Karpas-422 (cell line): ENCODE measurements around the gene POU5F1. TPM values are rescaled to one million over a fixed set of nuclear protein-coding genes. Genes with fewer than 3 reads are reported as not detected.

Experiments used
- DNase-seq: peaks from one replicate; pipeline ENCODE4 v3.0.0-alpha.2; 2015
- H2AFZ ChIP-seq: fragments of 200-600 bp; sonication (generic); 2 replicates; pipeline ENCODE4 v1.6.1; 2014; ENCODE audit warnings: antibody characterized with exemption, low read length, mixed read lengths
- H3K27ac ChIP-seq: fragments of 200-600 bp; sonication (generic); 2 replicates; pipeline ENCODE4 v1.5.1; 2014; ENCODE audit warnings: mild to moderate bottlenecking, low read length, moderate library complexity
- H3K27me3 ChIP-seq: fragments of 200-600 bp; sonication (generic); 2 replicates; pipeline ENCODE4 v1.6.1; 2014; ENCODE audit warnings: low read length, mixed read lengths
- H3K36me3 ChIP-seq: fragments of 200-600 bp; sonication (generic); 2 replicates; pipeline ENCODE4 v1.6.1; 2014; ENCODE audit warnings: low read length, mixed read lengths; ENCODE audit not compliant: insufficient read depth
- H3K4me1 ChIP-seq: fragments of 200-600 bp; sonication (generic); 2 replicates; pipeline ENCODE4 v1.6.1; 2014; ENCODE audit warnings: mild to moderate bottlenecking, low read length, mixed read lengths
- H3K4me2 ChIP-seq: fragments of 200-600 bp; sonication (generic); 2 replicates; pipeline ENCODE4 v1.6.1; 2014; ENCODE audit warnings: low read length, low read depth, mild to moderate bottlenecking; ENCODE audit not compliant: poor library complexity, severe bottlenecking
- H3K4me3 ChIP-seq: fragments of 200-600 bp; sonication (generic); 2 replicates; pipeline ENCODE4 v1.5.1; 2014; ENCODE audit warnings: mild to moderate bottlenecking, antibody characterized with exemption, low read length, mixed read lengths
- H3K79me2 ChIP-seq: fragments of 200-600 bp; sonication (generic); 2 replicates; pipeline ENCODE4 v1.6.1; 2014; ENCODE audit warnings: mild to moderate bottlenecking, low read length, mixed read lengths
- H3K9ac ChIP-seq: fragments of 200-600 bp; sonication (generic); 2 replicates; pipeline ENCODE4 v1.6.0; 2014; ENCODE audit warnings: low read length
- H3K9me2 ChIP-seq: fragments of 200-600 bp; sonication (generic), shearing (Covaris generic); replicated peaks from 2 replicates; pipeline ENCODE4 v1.6.0; 2014; ENCODE audit warnings: mild to moderate bottlenecking, low read length, moderate library complexity; ENCODE audit not compliant: insufficient read depth
- H3K9me3 ChIP-seq: fragments of 300-700, 200-600 bp; sonication (generic); 2 replicates; pipeline ENCODE4 v1.6.1; 2014; ENCODE audit warnings: low read length, mixed read lengths
- H4K20me1 ChIP-seq: fragments of 200-600 bp; sonication (generic); 2 replicates; pipeline ENCODE4 v1.6.1; 2014; ENCODE audit warnings: mild to moderate bottlenecking, antibody characterized with exemption, low read length, low read depth; ENCODE audit not compliant: insufficient read depth
- total RNA-seq: library from RNA; depleted of rRNA; stranded (reverse); fragments of >200 nt; shearing (Covaris generic); gene quantifications from 2 replicates; pipeline ENCODE4 v1.2.3, GENCODE V29; 2014; ENCODE audit warnings: low replicate concordance

The POU5F1 gene
- total RNA-seq, 1 experiment from 2014 or later: not detected

DNA sequence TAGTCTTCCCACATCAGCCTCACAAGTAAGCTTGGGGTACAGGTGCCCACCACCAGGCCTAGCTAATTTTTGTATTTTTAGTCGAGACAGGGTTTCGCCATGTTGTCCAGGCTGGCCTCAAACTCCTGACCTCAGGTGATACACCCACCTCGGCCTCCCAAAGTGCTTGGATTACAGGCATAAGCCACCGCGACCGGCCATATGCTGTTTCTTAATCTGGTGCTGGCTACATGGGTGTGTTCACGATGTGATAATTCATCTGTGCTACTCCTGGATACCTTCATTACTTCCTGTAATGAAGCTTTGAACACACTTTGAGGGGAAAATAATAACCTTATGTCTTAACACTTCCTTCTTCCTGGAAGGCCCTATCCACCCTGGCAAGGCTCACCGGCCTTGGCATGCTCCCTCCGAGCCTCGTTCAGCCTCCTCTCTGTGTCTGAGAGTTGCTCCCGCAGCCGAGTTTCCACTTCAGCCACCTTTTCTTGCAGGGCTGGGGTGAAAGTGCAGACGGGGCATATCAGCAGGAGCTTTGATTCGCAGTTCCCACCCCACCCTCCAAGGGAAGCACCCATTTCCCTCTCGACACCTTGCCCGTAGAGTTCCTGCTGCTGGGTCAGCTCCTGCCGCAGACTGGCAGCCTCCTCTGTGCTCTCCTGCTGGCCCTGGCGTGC is 26.0 kb downstream of the POU5F1 start:
- Histone ChIP-seq H3K36me3 (no peaks in the 10 kb centered on the region), H3K4me1 (no peaks in the 10 kb centered on the region), H3K79me2 (no peaks in the 10 kb centered on the region), H3K4me3 (no peak overlapping the region), H3K9ac (no peak overlapping the region), H3K27me3 (no peaks in the 10 kb centered on the region), H4K20me1 (no peaks in the 10 kb centered on the region), H2AFZ (no peak overlapping the region), H3K9me3 (no peaks in the 10 kb centered on the region), H3K9me2 (no peaks in the 10 kb centered on the region), H3K4me2 (no peak overlapping the region), H3K27ac (no peak overlapping the region)
- DNase-seq: no peak

- Histone ChIP-seq H3K9me3 (no peaks in the 10 kb centered on the region), H3K36me3 (no peaks in the 10 kb centered on the region), H3K27ac (no peak overlapping the region), H3K79me2 (no peaks in the 10 kb centered on the region), H3K27me3 (no peaks in the 10 kb centered on the region), H2AFZ (no peak overlapping the region), H4K20me1 (no peaks in the 10 kb centered on the region), H3K4me3 (no peak overlapping the region), H3K4me1 (no peaks in the 10 kb centered on the region), H3K9me2 (no peaks in the 10 kb centered on the region), H3K4me2 (no peak overlapping the region), H3K9ac (no peak overlapping the region)
- DNase-seq: no peak
These were observed 27.3 kb downstream of the POU5F1 start for GRCh38 chr6:31143148-31143547.

GRCh38 chr6:31142361-31142761 is 28.1 kb downstream of the POU5F1 start:
- Histone ChIP-seq H3K9me3 (no peaks in the 10 kb centered on the region), H4K20me1 (no peaks in the 10 kb centered on the region), H3K9me2 (no peaks in the 10 kb centered on the region), H3K4me2 (no peak overlapping the region), H2AFZ (no peak overlapping the region), H3K4me1 (peaks cover 4% of the 10 kb centered on the region), H3K27ac (no peak overlapping the region), H3K79me2 (no peaks in the 10 kb centered on the region), H3K27me3 (no peaks in the 10 kb centered on the region), H3K36me3 (no peaks in the 10 kb centered on the region), H3K9ac (no peak overlapping the region), H3K4me3 (no peak overlapping the region)
- DNase-seq: no peak

GRCh38 chr6:31140643-31141042 is 29.8 kb downstream of the POU5F1 start:
- Histone ChIP-seq H3K4me1 (peaks cover 4% of the 10 kb centered on the region), H3K9me3 (no peaks in the 10 kb centered on the region), H2AFZ (no peak overlapping the region), H4K20me1 (no peaks in the 10 kb centered on the region), H3K36me3 (no peaks in the 10 kb centered on the region), H3K9ac (no peak overlapping the region), H3K4me3 (no peak overlapping the region), H3K9me2 (no peaks in the 10 kb centered on the region), H3K4me2 (no peak overlapping the region), H3K79me2 (no peaks in the 10 kb centered on the region), H3K27ac (no peak overlapping the region), H3K27me3 (no peaks in the 10 kb centered on the region)
- no peak for DNase-seq

DNA sequence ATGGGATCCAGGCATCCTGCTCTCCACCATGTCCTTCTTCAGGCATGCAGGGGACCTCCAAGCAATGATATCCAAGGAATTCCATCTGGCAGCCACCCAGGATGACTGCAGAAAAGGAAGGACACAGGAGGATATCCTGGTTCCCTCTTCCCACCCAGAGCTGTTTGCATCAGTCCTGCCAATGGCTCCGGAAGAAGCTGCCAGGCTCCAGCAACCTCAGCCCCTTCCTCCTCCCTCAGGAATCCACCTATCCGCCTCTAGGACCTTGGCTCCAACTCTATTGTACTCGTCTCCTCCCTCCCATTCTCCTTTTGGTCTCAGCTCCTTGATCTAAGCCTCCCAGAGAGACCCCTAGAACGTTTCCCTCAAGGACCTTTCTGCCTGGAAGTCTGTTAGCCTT is 30.9 kb downstream of the POU5F1 start:
- Histone ChIP-seq H3K27ac (no peak overlapping the region), H3K4me2 (no peak overlapping the region), H3K9ac (no peak overlapping the region), H3K79me2 (no peaks in the 10 kb centered on the region), H3K4me1 (peaks cover 4% of the 10 kb centered on the region), H3K27me3 (no peaks in the 10 kb centered on the region), H3K4me3 (no peak overlapping the region), H3K9me3 (no peaks in the 10 kb centered on the region), H2AFZ (no peak overlapping the region), H4K20me1 (no peaks in the 10 kb centered on the region), H3K36me3 (no peaks in the 10 kb centered on the region), H3K9me2 (no peaks in the 10 kb centered on the region)
- no peak for DNase-seq

DNA sequence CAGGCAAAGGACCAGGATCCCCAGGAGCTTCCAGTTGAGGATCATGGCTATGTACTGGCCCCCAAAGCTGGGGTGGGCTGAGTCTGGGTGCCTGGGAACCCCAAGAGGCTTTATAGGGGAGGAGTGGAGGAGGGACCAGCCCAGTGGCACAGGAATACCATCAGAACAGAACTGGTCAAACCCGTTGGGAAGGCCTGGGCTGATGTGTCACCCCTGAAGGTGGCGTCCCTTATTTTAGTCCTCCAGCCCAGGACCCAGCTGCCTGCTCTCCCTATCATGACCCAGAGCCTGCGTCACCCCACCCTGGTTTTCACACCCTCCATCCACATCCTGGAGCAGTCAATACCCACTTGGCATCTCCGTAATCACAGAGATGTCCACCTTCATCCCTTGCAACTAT is 31.5 kb downstream of the POU5F1 start, which contains the start of gene PSORS1C2:
Gene PSORS1C2, minus strand, starts transcription at position 85 of the 400 bp plus-strand sequence. Its CDS starts 40 bp downstream, at position 45.
- H3K4me2 ChIP-seq: peak within 1 kb of the TSS; percentile 37
- H3K9me3 ChIP-seq: no peaks in the 10 kb centered on the region
- H3K4me1 ChIP-seq: peaks cover 4% of the 10 kb centered on the region
- no peaks in the 10 kb centered on the region for H3K36me3 ChIP-seq
- DNase-seq: no peak
- H4K20me1 ChIP-seq: no peaks in the 10 kb centered on the region
- H3K27ac ChIP-seq: no peak within 1 kb of the TSS
- no peak within 1 kb of the TSS for H3K9ac ChIP-seq
- H3K27me3 ChIP-seq: no peaks in the 10 kb centered on the region
- no peaks in the 10 kb centered on the region for H3K79me2 ChIP-seq
- no peaks in the 10 kb centered on the region for H3K9me2 ChIP-seq
- H2AFZ ChIP-seq: no peak within 1 kb of the TSS
- H3K4me3 ChIP-seq: no peak within 1 kb of the TSS

- Histone ChIP-seq H4K20me1 (no peaks in the 10 kb centered on the region), H3K9ac (no peak overlapping the region), H3K27ac (no peak overlapping the region), H2AFZ (no peak overlapping the region), H3K9me2 (no peaks in the 10 kb centered on the region), H3K9me3 (no peaks in the 10 kb centered on the region), H3K27me3 (no peaks in the 10 kb centered on the region), H3K4me1 (peaks cover 4% of the 10 kb centered on the region), H3K4me2 (no peak overlapping the region), H3K36me3 (no peaks in the 10 kb centered on the region), H3K4me3 (no peak overlapping the region), H3K79me2 (no peaks in the 10 kb centered on the region)
- no peak for DNase-seq
These were observed 34.8 kb downstream of the POU5F1 start for GRCh38 chr6:31135710-31136109.

GRCh38 chr6:31132806-31133205 is 37.7 kb downstream of the POU5F1 start:
- no peaks in the 10 kb centered on the region for H3K9me3 ChIP-seq
- DNase-seq: no peak
- no peak overlapping the region for H3K9ac ChIP-seq
- H3K27ac ChIP-seq: no peak overlapping the region
- no peaks in the 10 kb centered on the region for H3K27me3 ChIP-seq
- no peak overlapping the region for H2AFZ ChIP-seq
- no peak overlapping the region for H3K4me2 ChIP-seq
- H3K4me1 ChIP-seq: peaks cover 3% of the 10 kb centered on the region
- no peaks in the 10 kb centered on the region for H4K20me1 ChIP-seq
- no peak overlapping the region for H3K4me3 ChIP-seq
- no peaks in the 10 kb centered on the region for H3K9me2 ChIP-seq
- H3K36me3 ChIP-seq: no peaks in the 10 kb centered on the region
- H3K79me2 ChIP-seq: no peaks in the 10 kb centered on the region
